MCF 10A (cell line): ENCODE data around the gene CLDN20. TPM values are rescaled to one million over a fixed set of nuclear protein-coding genes. Genes with fewer than 3 reads are reported as not detected.

ENCODE experiments used
- BruUV-seq: library from RNA; stranded (reverse); fragments of 400-500 nt; replicated peaks from 2 replicates; lab custom pipeline; 2021; lab: Mats Ljungman, UMichigan
- CTCF ChIA-PET: fragments of 300-600 bp; sonication (Branson Sonifier 250); formaldehyde crosslinking; extraction: SDS; loops from one replicate; lab custom pipeline; 2021; ENCODE audit warnings: antibody characterized with exemption, inconsistent platforms; lab: Yijun Ruan, JAX
- POLR2A ChIA-PET: fragments of 300-600, 350-650 bp; sonication (Branson Sonifier 250); formaldehyde crosslinking; extraction: SDS; loops from one replicate; lab custom pipeline; 2020; ENCODE audit warnings: antibody characterized with exemption, inconsistent platforms; lab: Yijun Ruan, JAX
- DNase-seq: peaks from one replicate; pipeline ENCODE4 v3.0.0-alpha.2; 2018; ENCODE audit not compliant: unreplicated experiment
- H3K27ac Mint-ChIP-seq: one replicate; pipeline ENCODE4 v1.8.0; 2022; ENCODE audit warnings: mild to moderate bottlenecking, low read depth, mixed read lengths; ENCODE audit not compliant: unreplicated experiment
- H3K27me3 Mint-ChIP-seq: one replicate; pipeline ENCODE4 v1.8.0; 2022; ENCODE audit warnings: mixed read lengths; ENCODE audit not compliant: insufficient read depth, unreplicated experiment
- H3K36me3 Mint-ChIP-seq: one replicate; pipeline ENCODE4 v1.8.0; 2022; ENCODE audit warnings: mild to moderate bottlenecking, moderate library complexity, mixed read lengths; ENCODE audit not compliant: insufficient read depth, unreplicated experiment
- H3K4me1 Mint-ChIP-seq: one replicate; pipeline ENCODE4 v1.8.0; 2022; ENCODE audit warnings: mixed read lengths; ENCODE audit not compliant: insufficient read depth, unreplicated experiment
- H3K4me3 Mint-ChIP-seq: one replicate; pipeline ENCODE4 v1.8.0; 2022; ENCODE audit warnings: mild to moderate bottlenecking, moderate library complexity, mixed read lengths; ENCODE audit not compliant: unreplicated experiment
- H3K9me3 Mint-ChIP-seq: one replicate; pipeline ENCODE4 v1.8.0; 2022; ENCODE audit warnings: mixed read lengths; ENCODE audit not compliant: unreplicated experiment
- intact Hi-C: fragments of 100-400 bp; cut with micrococcal nuclease; formaldehyde crosslinking; loops from 2 replicates; pipeline ENCODE4 v1.14.1; 2022
- total RNA-seq: library from RNA; stranded (reverse); gene quantifications from 2 replicates; pipeline ENCODE4 v1.2.3, GENCODE V29; 2022
- TF ChIP-seq, protein P1 (sequence below): fragments of 200-600 bp; IDR thresholded peaks from one replicate; pipeline ENCODE4 v1.8.0; 2022; ENCODE audit warnings: antibody characterized with exemption, mild to moderate bottlenecking; ENCODE audit not compliant: unreplicated experiment

The CLDN20 gene
- total RNA-seq, 1 experiment from 2014 or later, result not detected

DNA sequence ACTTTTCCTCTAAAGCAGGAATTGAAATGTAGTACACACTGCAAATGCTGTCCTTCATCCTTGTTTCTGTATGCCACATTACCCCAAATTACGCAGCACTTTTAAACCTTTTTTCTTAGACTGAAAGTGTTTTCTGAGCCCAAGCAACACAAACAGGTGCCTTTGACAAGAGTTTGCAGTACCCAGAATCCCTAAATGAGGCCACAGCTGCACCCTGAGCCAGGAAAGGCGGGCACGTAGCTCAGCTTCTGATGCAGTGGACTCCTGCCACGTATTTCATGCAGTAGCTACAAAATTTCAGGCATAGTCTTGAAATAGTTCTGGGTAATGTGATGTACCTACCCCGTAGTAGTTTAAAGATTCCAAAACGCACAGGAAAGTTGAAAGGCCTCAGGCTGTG lies 31.0 kb upstream of the CLDN20 start:
- Mint-ChIP-seq H3K9me3 (peaks cover under 1% of the 10 kb centered on the region), H3K4me3 (no peak overlapping the region), H3K27me3 (no peaks in the 10 kb centered on the region), H3K27ac (no peak overlapping the region), H3K4me1 (no peaks in the 10 kb centered on the region), H3K36me3 (peaks cover 6% of the 10 kb centered on the region)
- intact Hi-C loops, result no loop called here
- BruUV-seq, result no TSS peak
- TF ChIP-seq, protein P1, sequence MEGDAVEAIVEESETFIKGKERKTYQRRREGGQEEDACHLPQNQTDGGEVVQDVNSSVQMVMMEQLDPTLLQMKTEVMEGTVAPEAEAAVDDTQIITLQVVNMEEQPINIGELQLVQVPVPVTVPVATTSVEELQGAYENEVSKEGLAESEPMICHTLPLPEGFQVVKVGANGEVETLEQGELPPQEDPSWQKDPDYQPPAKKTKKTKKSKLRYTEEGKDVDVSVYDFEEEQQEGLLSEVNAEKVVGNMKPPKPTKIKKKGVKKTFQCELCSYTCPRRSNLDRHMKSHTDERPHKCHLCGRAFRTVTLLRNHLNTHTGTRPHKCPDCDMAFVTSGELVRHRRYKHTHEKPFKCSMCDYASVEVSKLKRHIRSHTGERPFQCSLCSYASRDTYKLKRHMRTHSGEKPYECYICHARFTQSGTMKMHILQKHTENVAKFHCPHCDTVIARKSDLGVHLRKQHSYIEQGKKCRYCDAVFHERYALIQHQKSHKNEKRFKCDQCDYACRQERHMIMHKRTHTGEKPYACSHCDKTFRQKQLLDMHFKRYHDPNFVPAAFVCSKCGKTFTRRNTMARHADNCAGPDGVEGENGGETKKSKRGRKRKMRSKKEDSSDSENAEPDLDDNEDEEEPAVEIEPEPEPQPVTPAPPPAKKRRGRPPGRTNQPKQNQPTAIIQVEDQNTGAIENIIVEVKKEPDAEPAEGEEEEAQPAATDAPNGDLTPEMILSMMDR, result no peak
- no peak for DNase-seq
- POLR2A ChIA-PET, result interaction anchor here (1.6 kb wide), 1 partner anchor 8 kb away, joined by 5 read pairs; no protein-coding TSS in a partner anchor
- CTCF ChIA-PET, result interaction anchor here (0.6 to 1.2 kb wide), 2 partner anchors 15 to 362 kb away, joined by 3 to 5 read pairs; no protein-coding TSS in a partner anchor

DNA sequence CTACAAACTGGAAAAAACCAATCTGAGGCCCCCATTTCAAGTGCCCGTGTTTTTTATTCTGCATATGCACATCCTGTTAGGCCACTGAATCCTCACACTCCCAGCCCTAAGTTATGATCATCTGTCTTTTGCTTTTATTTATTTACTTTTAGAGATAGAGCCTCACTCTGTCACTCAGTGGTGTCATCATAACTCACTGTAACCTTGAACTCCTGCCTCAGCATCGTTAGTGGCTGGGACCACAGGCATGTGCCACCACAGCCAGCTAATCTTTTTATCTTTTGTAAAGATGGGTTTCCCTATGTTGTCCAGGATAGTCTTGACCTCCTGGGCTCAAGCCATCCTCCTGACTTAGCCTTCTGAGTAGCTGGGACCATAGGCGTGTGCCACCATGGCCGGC lies 29.6 kb upstream of the CLDN20 start:
- intact Hi-C loops, result no loop called here
- Mint-ChIP-seq H3K4me3 (no peak overlapping the region), H3K36me3 (peaks cover 6% of the 10 kb centered on the region), H3K27ac (no peak overlapping the region), H3K9me3 (peaks cover 8% of the 10 kb centered on the region), H3K4me1 (no peaks in the 10 kb centered on the region), H3K27me3 (no peaks in the 10 kb centered on the region)
- BruUV-seq, result no TSS peak
- POLR2A ChIA-PET, result interaction anchor here (1.6 kb wide), 1 partner anchor 10 kb away, joined by 5 read pairs; no protein-coding TSS in a partner anchor
- CTCF ChIA-PET, result interaction anchor here (0.8 to 7.1 kb wide), 3 partner anchors 14 to 306 kb away, joined by 5 to 30 read pairs (median 6); no protein-coding TSS in a partner anchor
- no peak for DNase-seq
- TF ChIP-seq, protein P1, result no peak

DNA sequence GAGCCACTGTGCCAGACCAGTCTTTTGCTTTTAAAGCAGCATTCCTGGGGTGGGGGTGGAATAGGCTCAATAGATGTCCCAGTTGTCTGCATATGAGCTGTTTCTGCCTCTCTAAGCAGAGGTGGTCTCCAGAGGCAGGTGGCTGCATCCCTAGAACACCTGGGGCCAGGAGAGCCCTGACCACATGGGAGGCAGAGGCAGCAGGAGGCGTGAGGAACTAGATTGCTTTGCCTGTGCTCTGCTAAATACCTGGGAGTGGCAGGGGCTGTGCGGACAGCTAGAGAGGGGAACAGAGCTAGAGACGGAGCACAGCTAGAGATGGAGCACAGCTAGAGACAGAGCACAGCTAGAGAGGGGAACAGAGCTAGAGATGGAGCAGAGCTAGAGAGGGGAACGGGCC lies 29.1 kb upstream of the CLDN20 start:
- CTCF ChIA-PET, result interaction anchor here (0.8 to 7.1 kb wide), 3 partner anchors 13 to 306 kb away, joined by 5 to 30 read pairs (median 6); no protein-coding TSS in a partner anchor
- Mint-ChIP-seq H3K27ac (no peak overlapping the region), H3K27me3 (no peaks in the 10 kb centered on the region), H3K4me3 (no peak overlapping the region), H3K9me3 (peaks cover 8% of the 10 kb centered on the region), H3K36me3 (peaks cover 6% of the 10 kb centered on the region), H3K4me1 (no peaks in the 10 kb centered on the region)
- intact Hi-C loops, result no loop called here
- no peak for DNase-seq
- BruUV-seq, result no TSS peak
- TF ChIP-seq, protein P1, result no peak
- POLR2A ChIA-PET, result no interaction called here

DNA sequence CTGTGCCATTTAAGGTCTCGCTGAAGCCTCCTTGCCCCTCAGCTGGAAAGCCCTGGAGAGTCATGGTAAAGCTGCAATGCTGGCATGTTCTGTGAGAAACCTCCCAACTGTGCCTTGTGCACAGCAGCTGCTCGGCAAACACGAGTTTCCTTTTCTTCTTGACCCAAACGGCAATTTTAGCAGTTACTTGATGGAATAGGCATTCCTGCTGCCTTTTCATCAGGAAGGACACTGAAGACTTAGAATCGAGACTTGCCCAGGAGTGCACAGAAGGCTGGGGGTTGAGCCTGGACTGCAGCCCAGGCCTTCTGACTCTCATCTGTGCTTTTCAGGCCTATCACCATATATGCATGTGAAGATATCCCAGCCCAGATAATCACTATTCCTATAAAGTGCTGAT lies 28.7 kb upstream of the CLDN20 start:
- no peaks in the 10 kb centered on the region for H3K27me3 Mint-ChIP-seq
- no TSS peak for BruUV-seq
- H3K4me1 Mint-ChIP-seq, result no peaks in the 10 kb centered on the region
- no peak overlapping the region for H3K4me3 Mint-ChIP-seq
- POLR2A ChIA-PET, result interaction anchor here (1.5 kb wide), 1 partner anchor 12 kb away, joined by 3 read pairs; no protein-coding TSS in a partner anchor
- H3K9me3 Mint-ChIP-seq, result peaks cover 8% of the 10 kb centered on the region
- no peak overlapping the region for H3K27ac Mint-ChIP-seq
- TF ChIP-seq, protein P1, result no peak
- DNase-seq, result no peak
- intact Hi-C loops, result no loop called here
- peaks cover 6% of the 10 kb centered on the region for H3K36me3 Mint-ChIP-seq
- CTCF ChIA-PET, result interaction anchor here (1.4 to 7.1 kb wide), 2 partner anchors 13 to 307 kb away, joined by 6 to 30 read pairs; no protein-coding TSS in a partner anchor
